Right lung (tissue), 5 donors: ENCODE measurements around the gene TCF3. TPM values are rescaled to one million over a fixed set of nuclear protein-coding genes. Genes with fewer than 3 reads are reported as not detected.
"Not testable (repeated sequence)": the region's sequence is repeated elsewhere in the genome, so short reads cannot be mapped to it uniquely, and the experiment has no call there.

Experiments used
- DNase-seq, 2 donors: peaks; one replicate each; pipeline ENCODE4 v3.0.0-alpha.2; 2013
- polyA plus RNA-seq, 5 donors: library from polyadenylated mRNA; unstranded; fragments of 120-200 nt; gene quantifications; one replicate each; pipeline versions ENCODE4 v1.2.1 to v1.2.3, GENCODE V29; 2013; ENCODE audit warnings: inconsistent platforms in 1 of 5, low replicate concordance in 1 of 5; ENCODE audit not compliant: insufficient read length in 5 of 5, insufficient read depth in 1 of 5

Gene TCF3
- polyA plus RNA-seq, 5 donors: 101 to 158 (median 127) TPM

DNA sequence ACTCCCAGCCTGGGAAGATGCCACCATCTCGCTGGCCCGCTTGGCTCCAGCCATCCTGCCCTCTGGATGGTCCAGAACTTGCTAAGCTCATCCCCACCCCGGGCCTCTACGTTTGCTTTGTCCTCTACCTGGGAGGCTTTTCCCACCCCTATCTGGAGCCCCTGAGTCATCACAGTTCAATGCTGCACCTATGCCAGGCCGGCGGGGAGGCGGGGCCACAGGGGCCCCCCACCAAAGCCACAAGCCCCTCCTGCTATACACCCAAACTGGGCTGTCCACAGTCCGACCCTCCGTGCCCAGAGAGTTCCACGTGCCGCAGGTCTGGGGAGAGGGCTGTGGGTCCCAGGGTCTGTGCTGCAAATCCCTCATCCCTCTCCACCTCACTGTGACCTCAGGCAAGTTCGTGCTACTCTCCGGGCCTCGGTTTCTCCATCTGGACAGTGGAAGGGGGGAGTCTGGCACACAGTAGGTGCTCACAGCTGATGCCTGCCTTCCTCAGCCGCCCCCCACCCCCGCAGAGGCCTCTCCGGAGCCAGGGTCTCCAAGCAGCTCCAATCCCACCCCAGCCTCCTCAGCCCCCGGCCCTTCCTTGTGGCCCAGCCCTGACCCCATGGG, 1.9 kb upstream of the TCF3 start:
- no peak for DNase-seq

GRCh38 chr19:1653300-1653628, 849 bp upstream of the TCF3 start:
- DNase-seq: no peak

DNA sequence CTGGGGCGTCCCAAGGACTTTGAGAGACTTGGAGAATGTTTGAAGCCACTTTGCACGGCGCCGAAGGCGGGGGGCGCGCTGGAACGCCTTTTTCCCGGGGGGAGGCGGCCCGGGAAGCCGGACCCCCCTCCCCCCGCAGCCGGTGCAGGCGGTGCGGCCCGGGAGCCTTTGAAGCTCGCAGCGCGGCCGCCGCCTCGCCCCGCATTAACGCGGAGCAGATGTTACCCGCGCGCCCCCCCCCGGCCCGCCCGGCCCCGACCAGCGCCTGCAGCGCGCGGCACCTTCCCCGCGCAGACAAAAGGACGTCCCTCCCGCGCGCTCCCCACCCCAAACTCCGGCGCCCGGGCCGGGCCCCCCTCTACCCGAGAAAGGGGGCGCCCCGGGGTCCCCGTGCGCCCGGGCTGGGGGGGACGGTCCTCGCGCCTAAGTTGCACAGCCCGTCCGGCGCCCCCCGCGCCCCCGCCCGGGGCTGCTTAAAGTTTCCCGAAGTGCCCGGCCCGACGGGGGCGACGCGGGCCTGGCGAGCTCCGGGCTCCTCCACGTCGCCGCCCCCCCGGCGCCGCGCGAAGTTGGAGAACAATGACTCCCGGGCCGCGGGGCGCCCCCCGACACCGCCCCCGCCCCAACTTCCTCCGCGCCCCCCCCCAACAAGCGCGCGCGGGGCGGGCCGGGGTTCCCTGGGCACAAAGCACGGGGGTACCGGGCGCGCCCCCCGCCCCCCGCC, 685 bp downstream of the TCF3 start:
- DNase-seq: peak in 1 of 2 donors; percentile 52

GRCh38 chr19:1650650-1651567, 1.5 kb downstream of the TCF3 start:
- DNase-seq: peak in 1 of 2 donors; percentile 38

- DNase-seq: no peak
Observed at GRCh38 chr19:1649706-1650649, 2.4 kb downstream of the TCF3 start.

GRCh38 chr19:1648920-1649541, 3.4 kb downstream of the TCF3 start:
- no peak for DNase-seq

DNA sequence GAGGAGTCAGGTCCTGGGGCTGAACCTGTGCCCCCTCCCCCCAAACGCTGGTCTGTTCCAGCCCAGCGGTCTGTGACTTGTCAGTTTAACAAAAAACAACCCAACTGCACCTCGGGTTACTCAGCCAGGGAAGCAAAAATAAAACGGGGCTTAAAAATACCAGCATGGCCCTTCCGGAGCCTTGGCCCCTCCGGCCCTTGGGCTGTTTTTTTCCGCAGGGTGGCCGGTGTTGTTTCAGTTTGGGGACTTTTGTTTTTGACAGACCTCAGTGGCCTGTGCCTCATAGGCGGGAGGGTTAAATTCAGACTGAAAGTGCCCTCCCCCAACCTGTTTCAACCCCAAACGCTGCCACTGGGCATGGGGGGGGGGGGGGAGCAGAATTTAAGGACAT, 4.0 kb downstream of the TCF3 start:
- no peak for DNase-seq

- DNase-seq: no peak
Observed at GRCh38 chr19:1647501-1648458, 4.6 kb downstream of the TCF3 start.

- no peak for DNase-seq
Observed at GRCh38 chr19:1646659-1647453, 5.6 kb downstream of the TCF3 start.

GRCh38 chr19:1646149-1646548, 6.3 kb downstream of the TCF3 start:
- no peak for DNase-seq

DNA sequence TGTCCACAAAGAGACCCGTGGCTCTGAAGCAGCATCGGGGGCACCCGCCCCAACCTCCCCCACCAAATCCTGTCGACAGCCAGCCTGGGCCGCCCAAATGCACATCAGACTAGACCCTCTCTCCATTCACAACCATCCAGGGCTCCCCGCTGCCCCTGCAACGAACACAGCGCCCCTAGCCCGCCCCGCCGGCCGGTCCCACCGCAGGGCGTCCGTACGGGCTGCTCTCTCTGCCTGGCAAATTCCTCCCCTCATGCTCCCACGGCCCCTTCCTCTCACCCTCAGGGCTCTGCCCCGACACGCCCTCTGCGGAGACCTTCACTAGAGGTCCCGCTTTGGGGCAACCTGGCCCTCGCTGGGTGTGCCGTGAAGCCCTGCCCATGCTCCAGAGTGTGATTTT, 7.1 kb downstream of the TCF3 start:
- no peak for DNase-seq

- no peak for DNase-seq
Observed at GRCh38 chr19:1644070-1644469, 8.3 kb downstream of the TCF3 start.

DNA sequence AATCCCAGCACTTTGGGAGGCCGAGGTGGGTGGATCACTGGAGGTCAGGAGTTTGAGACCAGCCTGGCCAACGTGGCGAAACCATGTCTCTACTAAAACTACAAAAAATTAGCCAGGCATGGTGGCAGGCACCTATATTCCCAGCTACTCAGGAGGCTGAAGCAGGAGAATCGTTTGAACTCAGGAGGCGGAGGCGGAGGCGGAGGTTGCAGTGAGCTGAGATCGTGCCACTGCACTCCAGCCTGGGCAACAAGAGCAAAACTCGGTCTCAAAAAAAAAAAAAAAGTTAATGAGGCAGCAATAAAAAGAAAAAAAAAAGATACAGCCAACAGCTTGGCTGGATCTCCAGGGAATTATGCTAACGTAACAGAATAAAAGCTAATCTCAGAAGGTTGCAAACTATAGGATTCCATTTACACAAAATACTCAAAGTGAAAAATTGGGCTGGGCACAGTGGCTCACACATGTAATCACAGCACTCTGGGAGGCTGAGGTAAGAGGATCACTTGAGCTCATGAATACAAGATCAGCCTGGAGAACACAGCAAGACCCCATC, 11.4 kb downstream of the TCF3 start:
- not testable (repeated sequence) for DNase-seq

GRCh38 chr19:1636325-1637236, 15.8 kb downstream of the TCF3 start:
- no peak for DNase-seq

DNA sequence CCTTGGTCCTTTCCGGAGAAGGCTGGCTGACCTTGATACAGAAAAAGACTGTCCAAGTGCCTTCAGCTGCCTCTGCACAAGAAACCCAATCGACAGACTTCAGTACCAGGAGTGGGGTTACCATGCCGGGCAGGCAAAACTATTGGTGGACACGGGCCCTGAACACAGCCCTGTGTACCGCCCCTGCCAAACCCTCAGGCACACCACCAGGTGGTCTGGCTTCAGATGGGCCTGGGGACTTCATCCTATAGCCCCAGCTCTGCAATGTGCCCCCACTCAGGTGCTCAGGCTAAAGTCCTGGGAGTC, 17.5 kb downstream of the TCF3 start:
- DNase-seq: no peak

GRCh38 chr19:1634242-1634937, 18.0 kb downstream of the TCF3 start:
- no peak for DNase-seq

DNA sequence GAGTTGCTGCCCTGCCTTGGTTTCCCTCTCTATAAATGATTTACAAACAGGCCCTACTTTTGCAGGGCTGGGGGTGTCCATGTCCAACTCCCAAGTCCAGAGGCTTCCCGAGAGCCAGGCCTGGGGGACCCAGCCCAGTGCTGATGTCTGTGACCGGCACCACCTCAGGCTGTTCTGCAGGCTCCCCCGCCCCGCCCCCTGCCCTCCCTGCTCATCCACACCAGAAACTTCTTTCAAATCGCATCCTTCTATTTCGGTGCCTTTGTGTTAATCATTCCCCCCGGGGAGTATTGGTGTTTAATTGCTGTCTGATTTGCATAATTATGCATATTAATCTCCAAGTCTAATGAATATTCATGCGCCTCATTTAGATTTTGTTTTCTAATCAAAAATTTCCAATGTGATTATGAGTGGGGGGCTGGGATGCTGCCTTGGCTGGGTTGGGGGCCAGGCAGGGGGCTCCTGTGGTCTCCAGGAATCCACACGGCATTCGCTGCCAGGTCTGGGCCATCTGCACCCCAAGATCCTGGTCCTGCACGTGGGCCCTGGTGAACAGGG, 19.1 kb downstream of the TCF3 start:
- DNase-seq: no peak
